AML-193 (cell line): ENCODE results near the gene NUDCD3.
"Not testable (repeated sequence)": the region's sequence is repeated elsewhere in the genome, so short reads cannot be mapped to it uniquely, and the experiment has no call there.

Experiments used
- DNase-seq, 2 experiments: peaks; one replicate each; lab custom pipeline; 2025; lab: John Stamatoyannopoulos, UW

NUDCD3 gene

DNA sequence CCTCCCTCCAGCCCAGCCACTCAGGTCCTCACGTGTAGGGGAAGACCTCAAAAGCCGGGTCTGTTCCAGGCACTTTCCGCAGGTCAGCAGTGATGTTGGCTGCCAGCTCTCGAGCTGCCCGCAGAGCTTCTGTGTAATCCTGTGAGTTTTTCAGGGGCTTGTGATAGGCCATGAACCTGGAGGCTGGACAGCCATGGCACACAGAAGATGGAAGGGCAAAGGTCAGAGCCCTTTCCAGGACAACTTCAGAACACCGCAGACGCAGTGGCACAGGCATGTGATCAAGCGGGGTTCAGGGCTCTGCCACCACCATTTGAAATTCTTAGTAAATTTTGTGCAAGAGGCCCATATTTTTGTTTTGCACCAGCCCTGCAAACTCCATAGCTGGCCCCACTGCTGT is 26.7 kb upstream of the NUDCD3 start:
- DNase-seq = no peak

DNA sequence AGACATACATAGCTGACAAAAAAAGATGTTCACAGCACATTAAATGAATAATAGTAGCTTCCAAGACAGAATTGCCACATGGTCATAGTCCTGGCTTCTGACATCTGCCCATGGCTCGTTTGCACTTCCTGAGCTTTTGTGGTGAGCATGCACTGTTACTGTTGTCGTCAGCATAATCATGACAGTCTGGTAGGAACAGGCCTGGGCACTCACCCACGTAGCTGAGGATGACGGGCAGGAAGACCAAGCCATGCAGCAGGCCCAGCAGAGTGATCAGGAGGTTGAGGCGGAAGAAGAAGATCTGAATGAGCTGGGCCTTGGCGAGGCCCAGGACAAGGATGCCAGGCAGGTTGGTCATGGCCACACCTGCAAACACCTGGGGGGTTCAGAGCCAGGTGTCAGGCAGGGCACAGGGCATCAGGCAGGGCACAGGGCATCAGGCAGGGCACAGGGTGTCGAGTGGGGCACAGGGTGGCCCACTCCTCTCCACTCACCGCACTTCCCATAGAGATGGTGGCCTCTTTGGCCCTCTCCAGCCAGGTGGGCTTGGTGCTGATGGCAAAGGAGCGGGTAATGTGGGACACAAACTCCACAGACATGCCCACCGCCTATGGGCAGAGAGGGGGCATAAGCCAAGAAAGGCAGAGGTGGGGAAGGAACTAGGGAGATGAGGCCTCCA is 25.3 kb upstream of the NUDCD3 start:
- no peak for DNase-seq

DNA sequence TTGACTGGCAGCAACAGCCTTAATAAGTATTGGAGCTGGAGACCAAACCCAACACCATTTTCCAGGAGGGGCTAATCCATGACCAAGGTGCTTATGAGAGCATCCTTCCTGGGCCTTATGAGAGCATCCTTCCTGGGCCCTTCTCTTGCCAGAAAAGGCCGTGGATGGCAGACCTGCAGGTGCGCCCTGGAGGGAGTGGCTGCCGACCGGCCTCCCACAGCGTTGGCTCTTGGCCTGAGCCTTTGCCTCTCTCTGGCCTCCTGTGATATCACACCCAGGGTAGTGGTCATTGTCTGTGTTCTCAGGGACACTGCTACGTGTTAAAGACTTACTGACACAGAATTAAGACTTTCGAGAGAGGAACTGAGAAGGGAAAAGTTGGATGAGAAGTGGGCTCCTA is 22.3 kb upstream of the NUDCD3 start:
- no peak for DNase-seq

DNA sequence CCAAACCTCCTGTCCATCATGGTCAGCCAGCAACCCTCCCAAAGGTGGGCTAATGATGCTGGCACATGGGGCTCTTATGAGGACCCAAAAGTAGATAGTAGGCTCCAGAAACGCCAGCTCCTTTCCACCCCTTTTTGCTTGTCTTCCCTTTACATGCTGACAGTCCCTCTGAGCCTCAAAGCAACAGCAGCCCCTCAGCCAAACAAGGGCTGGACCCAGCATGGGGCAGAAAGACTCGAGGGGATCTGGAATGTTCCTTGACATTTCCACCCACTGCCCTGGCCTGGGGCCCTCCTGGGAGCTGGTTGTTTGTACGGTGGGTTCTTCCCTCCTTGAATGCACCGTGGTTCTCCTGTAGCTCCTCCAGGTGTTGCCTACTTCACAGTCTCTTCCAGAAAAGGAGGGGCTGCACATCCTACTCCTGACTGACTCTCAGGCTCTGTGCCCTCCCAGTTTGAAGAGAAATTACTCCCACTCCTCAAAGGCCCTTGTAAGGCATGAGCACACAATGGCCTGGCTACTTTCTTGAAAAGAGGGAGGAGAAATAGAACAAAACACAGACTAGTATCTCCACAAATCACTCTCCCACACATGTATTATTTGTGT is 21.5 kb upstream of the NUDCD3 start:
- DNase-seq = no peak

DNA sequence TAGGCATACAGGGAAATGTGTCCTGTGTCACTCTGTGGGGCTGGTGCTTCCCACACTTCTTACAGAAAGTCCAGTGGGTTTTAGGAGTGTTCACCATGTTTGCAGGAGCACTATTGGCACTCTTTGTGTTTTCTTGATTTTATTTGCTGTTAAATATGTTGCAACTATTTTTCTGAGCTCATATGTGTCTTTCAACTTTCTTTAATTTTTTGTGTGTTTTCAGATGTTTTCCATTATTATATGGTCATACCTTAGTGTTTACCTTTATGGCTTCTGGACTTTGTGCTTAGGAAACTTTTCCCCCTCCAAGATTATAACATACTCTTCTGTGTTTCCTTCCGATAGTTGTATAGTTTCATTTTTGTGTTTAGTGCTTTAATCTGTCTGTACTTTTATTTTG is 20.8 kb upstream of the NUDCD3 start:
- no peak for DNase-seq

DNA sequence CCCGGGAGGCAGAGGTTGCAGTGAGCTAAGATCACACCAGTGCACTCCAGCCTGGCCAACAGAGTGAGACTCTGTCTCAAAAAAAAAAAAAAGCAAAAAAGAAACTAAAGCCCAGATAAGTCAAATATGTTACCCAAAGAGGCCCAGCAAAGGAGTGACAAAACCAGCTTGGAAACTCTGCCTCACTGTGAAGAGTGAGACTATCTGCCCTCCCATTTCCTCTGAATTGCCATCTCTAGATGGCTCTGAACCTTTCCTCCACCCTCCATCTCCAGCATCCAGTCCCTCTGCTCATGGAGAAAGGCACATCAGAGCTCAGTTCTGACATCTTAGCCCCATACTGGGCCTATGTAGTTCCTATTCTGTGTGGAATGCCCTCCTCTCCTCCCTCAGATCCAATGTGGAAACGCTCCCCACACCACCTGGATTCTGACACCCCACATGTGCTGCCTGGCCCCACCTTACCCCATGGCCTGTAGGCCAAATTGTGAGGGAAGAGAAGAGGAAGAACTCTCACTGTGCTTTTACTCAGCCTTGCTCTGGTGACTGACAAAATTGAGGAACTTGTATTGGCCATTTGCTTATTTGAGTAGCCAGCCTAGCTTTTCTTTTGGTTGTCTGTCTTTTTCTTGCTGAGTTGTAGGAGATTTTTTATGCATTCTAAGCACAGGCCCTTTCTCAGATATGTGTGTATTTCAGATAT is 18.0 kb upstream of the NUDCD3 start:
- peak in 1 of 2 experiments; percentile 23 for DNase-seq

DNA sequence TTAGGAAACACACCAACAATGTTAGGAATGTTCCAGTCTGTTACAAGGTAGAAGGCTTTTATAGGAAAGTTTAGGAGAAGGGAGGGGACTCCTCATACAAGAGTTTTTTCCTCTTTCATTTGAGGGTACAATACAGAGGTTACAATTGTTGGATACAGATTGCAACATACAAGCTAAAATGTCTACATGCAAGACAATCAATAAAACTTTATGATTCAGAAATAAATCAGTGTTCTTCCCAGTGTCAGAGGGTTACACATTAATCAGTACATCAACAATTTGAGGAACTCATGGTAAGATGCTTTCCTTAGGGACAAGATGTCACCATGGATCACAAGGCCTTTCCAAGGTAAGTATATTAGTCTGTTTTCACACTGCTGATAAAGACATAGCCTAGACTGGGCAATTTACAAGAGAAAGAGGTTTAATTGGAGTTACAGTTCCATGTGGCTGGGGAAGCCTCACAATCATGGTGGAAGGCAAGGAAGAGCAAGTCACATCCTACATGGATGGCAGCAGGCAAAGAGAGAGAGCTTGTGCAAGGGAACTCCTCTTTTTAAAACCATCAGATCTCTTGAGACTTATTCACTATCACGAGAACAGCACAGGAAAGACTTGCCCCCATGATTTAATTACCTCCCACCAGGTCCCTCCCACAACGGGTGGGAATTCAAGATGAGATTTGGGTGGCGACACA is 16.3 kb upstream of the NUDCD3 start:
- DNase-seq = not testable (repeated sequence)

DNA sequence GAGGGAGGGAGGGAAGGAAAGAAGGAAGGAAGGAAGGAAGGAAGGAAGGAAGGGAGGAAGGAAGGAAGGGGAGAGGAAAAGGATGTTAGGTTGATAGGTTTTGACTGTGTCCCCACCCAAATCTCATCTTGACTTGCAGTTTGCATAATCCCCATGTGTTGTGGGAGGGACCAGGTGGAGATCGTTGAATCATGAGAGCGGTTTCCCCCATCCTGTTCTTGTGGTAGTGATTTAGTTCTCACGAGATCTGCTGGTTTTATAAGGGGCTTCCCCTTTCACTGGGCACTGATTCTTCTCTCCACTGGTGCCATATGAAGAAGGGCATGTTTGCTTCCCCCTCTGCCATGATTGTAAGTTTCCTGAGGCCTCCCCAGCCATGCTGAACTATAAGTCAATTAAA is 15.1 kb upstream of the NUDCD3 start:
- DNase-seq = no peak

DNA sequence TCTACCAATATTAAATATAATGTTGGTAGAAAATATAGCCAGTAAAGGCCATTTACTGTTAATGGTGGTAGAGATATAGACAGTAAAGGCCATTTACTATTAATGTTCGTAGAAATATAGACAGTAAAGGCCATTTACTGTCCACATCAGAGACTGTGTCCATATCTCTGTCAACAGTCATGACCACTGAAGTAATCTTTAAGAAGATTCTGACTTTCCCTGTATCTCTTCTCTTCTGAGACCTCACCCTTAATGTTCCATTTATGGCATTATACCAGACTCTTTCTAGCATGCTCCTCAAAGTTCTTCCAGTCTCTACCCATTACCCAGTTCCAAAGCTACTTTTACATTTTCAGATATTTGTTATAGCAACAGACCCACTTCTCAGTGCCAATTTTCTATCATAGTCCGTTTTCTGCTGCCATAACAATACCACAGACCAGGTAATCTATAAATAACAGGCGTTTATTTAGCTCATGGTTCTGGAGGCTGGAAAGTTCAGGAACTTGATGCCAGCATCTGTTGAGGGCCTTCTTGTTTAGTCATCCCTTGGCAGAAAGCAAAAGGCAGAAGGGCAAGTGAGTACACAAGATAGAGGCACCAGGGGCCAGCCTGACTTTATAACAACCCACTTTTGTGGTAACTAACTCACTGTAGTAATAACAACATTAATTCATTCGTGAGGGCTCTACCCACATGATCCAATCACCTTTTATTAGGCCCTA is 7.9 kb upstream of the NUDCD3 start:
- DNase-seq = no peak

DNA sequence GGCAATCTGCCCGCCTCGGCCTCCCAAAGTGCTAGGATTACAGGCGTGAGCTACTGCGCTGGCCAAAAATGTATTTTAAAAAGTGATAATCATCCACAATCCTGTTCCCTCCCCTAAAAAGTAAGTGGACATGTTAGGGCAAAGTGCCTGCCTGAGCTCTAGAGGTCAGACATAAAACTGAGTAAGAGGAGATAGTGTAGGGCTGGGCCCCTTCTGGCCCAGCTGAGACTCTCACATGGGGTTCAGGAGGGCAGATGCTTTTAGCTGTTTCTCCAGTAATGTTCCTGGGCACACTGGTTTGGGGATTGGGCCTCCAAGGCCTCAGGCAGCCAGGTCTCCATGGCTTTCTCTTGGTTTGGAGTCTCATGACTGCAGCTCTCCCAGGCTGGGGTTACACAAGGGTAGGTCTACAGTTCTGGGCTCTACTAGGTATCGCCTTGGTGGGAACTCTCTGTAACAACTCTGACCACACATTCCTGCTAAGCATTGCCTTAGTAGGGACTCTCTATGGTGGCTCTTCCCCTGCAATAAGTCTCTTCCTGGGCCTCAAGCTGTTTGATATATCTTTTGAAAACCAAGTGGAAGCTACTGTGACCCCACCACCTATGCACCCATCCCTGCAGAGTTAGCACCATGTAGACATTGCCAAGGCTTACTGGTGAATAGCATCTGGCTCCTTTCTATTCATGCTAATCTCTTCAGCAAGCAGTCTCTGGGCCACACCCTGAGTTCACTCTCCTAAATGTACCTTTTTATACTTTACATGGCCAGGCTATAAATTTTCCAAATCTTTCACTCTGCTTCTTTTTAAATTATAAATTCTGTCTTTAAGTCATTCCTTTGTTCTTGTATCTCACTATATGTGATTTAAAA is 6.9 kb upstream of the NUDCD3 start:
- DNase-seq = no peak

DNA sequence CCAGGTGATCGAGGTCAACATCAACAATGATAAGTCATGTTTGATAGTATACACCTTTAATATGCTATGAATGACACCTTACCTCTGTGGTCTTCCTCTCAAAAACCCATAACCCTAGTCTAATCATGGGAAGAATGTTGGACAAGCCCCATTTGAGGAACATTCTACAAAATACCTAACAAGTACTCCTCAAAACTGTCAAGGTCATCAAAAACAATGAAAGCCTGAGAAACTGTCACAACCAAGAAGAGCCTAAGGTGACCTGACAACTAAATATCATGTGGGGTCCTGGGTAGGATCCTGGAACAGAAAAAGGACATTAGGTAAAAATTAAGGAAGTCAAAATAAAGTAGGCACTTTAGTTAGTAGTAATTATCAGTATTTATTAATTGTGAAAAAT is 5.9 kb upstream of the NUDCD3 start:
- DNase-seq = no peak

DNA sequence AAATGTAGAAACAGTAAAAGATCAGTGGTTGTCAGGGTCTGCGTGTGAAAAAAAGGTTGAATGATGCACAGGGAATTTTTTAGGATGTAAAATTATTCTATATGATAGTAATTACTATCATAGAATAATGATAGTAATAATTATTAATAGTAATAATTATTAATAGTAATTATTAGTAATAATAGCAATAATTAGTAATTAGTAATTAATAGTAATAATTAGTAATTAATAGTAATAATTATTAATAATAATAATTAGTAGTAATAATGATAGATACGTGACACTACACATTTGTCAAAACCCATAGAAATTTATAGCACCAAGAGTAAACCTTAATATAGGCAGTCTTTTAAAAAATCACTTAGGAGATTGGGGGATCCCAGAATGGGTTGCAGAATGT is 4.5 kb upstream of the NUDCD3 start:
- DNase-seq = no peak

DNA sequence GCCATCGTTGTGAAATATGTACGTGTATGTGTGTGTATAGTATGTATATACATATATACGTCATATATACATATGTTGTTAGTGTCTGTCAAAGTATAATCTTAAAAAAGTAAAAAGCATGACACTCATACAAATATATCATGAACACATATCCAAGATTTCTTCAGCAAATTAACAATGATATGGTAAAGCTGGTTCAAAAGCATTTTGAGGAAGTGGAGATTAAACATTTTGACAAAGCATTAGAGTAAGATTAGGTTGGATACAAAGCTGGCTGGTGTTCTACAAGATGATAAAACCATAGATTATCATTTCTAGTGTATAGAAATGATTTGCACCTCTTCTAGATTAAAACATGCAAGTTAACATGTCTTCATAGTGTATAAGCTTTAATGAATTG is 771 bp upstream of the NUDCD3 start:
- peak in 1 of 2 experiments; percentile 33 for DNase-seq

DNA sequence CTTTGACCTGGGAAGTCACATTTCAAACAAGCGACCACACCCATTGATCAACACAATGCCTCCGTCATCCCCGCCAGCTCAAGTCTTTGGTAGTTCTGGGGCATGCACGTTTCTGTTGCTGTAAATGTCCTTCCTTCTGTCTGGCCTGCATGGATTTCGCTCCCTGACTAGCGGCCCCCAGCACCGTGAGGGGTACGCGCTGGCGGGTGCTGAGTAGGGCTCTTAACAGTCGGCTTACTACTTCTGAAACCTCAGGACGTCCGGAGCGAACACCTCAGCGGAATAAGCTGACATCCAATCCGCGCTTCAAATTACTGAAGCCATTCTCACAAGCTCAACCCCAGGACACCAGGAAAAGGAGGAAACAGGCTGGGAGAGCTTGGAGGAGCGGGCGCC is 505 bp downstream of the NUDCD3 start:
- DNase-seq = peak; percentile 23 to 30

DNA sequence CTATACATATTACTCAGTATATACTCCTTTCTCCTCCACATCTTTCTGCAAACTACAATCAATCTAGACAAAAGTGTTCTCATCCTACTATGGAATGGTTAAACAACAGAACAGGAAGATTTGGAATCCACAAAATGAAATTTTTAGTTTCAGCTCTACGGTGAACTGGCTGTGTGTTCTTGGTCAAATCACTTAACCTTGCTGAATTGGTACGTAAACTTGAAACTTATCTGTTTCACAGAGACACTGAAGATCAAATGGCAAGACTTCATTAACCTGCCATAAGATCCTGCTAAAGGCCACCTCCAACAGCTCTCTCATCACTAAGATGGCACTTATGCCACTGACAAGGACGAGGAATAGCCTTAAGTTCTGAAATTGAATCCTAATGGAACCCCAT is 1.5 kb downstream of the NUDCD3 start:
- no peak for DNase-seq

DNA sequence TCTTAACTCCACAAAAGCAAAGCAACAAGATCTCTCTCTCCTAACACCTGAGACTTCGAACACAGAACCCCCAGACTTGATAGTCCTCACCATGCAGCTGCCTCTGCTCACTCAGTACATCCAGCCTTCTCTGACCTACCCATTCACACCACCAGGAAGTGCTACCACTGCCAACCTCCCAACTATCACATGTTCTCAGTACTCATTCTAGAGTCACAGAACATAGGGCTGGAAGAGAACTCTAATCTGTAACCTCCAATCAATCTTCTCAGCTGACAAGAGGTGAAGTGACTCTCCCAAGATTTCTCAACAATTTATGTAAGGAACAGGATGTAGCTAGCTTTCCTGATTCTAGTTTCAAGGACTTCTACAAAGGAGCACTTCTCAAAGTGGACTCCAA is 3.8 kb downstream of the NUDCD3 start:
- peak; percentile 37 to 41 for DNase-seq

DNA sequence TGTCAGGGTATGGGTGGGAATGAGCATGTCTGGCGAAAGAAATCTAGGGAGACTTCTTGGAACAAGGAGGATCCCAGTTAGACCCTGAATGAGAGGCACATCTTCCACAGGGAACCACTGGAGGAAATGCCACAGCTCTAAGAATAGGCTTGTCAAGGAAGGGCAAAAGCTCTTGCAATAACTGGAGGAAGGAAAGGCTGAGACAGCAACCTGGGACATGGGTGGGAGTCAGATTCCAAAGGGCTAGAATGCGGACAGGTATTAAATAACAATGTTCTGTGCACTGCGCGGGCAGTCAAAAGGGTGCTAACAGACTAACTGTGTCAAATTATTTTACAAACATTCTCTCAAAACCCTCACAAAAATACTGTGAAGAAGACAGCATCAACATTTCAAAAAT is 4.5 kb downstream of the NUDCD3 start:
- DNase-seq = no peak

DNA sequence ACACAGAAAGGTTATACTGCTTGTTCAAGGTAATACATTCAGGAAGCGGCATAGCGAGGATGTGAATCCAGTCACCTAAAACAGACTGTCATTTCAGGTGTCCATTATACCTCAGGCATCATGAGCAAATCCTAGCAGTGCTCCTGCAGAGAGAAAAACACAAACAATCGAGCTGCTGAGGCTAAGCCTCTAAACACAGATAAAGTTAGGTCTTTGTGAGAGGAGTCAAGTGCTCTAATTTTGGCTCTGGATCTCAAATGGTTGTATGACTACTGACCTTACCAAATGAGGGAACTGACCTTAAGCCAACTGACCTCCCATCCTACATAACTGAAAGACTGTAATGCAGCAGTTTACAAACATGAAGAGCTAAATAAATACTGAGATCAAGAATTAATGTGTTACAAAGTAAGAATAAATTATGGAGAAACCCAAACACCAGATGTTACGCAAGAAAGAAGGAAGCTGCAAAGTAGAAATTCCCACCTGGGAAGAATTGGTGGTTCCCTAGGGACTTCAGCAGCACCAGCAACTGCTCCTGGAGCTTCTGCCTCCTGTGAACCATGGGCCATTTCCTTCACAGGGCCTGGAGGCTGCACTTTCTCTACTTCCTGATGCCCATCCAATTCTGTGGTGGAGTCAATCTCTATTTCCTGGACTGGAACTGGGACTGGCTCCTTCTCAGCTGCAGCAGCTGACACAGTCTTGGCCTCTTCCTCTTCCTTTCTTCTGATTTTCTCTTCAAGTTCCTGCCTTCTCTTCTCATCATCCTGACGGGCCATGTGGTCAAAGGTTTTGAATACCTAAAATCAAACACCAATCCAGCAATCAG is 5.8 kb downstream of the NUDCD3 start:
- DNase-seq = peak; percentile 3 to 26

DNA sequence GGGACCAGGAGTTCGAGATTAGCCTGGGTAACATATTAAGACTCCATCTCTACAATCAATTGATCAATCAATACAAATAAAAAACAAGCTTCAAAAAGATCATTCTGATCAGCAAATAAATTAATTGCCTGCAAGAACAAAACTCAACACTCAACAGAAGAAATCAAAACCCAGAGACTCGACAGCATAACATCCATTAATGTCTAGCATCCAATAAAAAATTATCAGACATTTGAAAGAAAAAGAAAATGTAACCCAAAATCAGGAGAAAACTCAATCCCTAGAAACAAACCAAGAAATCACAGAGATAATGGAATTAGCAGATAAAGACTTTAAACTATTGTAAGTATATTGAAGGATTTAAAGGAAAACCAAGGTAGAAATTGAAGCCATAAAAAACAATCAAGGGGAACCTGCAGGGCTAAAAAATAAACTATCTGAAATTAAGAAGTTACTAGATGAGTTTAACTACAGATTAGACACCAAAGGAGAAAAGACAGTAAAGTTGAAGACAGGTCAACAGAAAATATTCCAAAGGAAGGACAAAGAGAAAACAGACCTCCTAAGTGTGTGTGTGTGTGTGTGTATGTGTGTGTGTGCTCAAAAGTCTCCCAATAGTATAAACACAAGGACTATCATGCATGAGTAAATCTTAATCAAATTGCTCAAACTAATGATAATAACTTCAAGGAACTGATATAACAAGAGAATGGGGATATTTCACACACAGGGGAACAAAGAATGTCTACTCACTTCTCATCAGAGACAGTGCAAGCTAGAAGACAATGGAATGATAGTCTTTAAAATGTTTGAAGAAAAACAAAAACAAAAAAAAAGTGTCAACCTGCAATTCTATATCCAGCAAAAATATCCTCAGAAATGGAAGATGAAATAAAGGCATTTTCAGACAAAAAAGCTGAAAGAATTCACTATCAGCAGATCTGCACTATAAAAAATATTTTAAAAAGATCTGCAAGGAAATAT is 7.7 kb downstream of the NUDCD3 start:
- no peak for DNase-seq
